ENCODE measurements around the gene GMNC.
A peak's percentile ranks its signal among the peaks of the same experiment; 100 is the strongest.

GMNC gene

GRCh38 chr3:190847436-190847835 is 15.1 kb downstream of the GMNC start:
- DNase-seq, result peak; percentile 70

- peak; percentile 4 for DNase-seq
Measured at GRCh38 chr3:190840146-190840545, 22.3 kb downstream of the GMNC start.

GRCh38 chr3:190831225-190831624 is 31.3 kb downstream of the GMNC start:
- DNase-seq, result no peak

GRCh38 chr3:190830031-190830430 is 32.5 kb downstream of the GMNC start:
- DNase-seq, result no peak

- DNase-seq, result peak; percentile 11
Measured at GRCh38 chr3:190826018-190826417, 36.5 kb downstream of the GMNC start.

- no peak for DNase-seq
Measured at GRCh38 chr3:190825386-190826016, 37.0 kb downstream of the GMNC start.

- DNase-seq, result peak; percentile 52
Measured at GRCh38 chr3:190811775-190812480, 50.6 kb downstream of the GMNC start.

- DNase-seq, result no peak
Measured at GRCh38 chr3:190810957-190811356, 51.5 kb downstream of the GMNC start.

GRCh38 chr3:190809351-190809750 is 53.1 kb downstream of the GMNC start:
- DNase-seq, result no peak

- DNase-seq, result no peak
Measured at GRCh38 chr3:190807719-190808375, 54.6 kb downstream of the GMNC start.
